A673 (cell line): ENCODE data around the gene MSL1.

ENCODE experiments used
- CTCF ChIP-seq: fragments of 300-800, 200-600 bp; sonication (generic); conservative IDR thresholded peaks from 2 replicates; pipeline ENCODE4 v1.5.1; 2017; ENCODE audit warnings: low read depth, mild to moderate bottlenecking, antibody characterized with exemption, low read length, moderate library complexity, mixed read lengths
- EZH2 ChIP-seq: fragments of 200-600 bp; sonication (generic); IDR thresholded peaks from 2 replicates; pipeline ENCODE4 v1.6.1; 2017; ENCODE audit warnings: borderline replicate concordance, low read depth, mild to moderate bottlenecking, mixed read lengths, antibody characterized with exemption, low read length; ENCODE audit not compliant: poor library complexity, severe bottlenecking

GRCh38 chr17:40074175-40074512, 47.6 kb upstream of the MSL1 start:
- TF ChIP-seq CTCF (no peak), EZH2 (no peak)
